Caco-2 (cell line): ENCODE data around the gene KRT80. TPM values are rescaled to one million over a fixed set of nuclear protein-coding genes. Genes with fewer than 3 reads are reported as not detected.

Source experiments
- BruUV-seq: library from RNA; stranded (reverse); fragments of 400-500 nt; replicated peaks from 2 replicates; lab custom pipeline; 2021; lab: Mats Ljungman, UMichigan
- CTCF ChIA-PET: fragments of 300-600 bp; sonication (Branson Sonifier 250); formaldehyde crosslinking; loops from one replicate; lab custom pipeline; 2022; ENCODE audit warnings: antibody characterized with exemption; lab: Charles Lee
- POLR2A ChIA-PET: fragments of 300-600 bp; sonication (Branson Sonifier 250); formaldehyde crosslinking; loops from one replicate; lab custom pipeline; 2022; ENCODE audit warnings: antibody characterized with exemption; lab: Charles Lee
- DNase-seq, 2 experiments: peaks; one replicate each; pipeline versions ENCODE4 v3.0.0 to v3.0.0-alpha.2; 2020 to 2022
- H3K27me3 ChIP-seq: replicated peaks from 2 replicates; pipeline ENCODE4 v1.6.0; 2011; ENCODE audit warnings: low read length; ENCODE audit not compliant: control insufficient read depth, insufficient read depth
- H3K36me3 ChIP-seq: 2 replicates; pipeline ENCODE4 v1.5.1; 2011; ENCODE audit warnings: low read length; ENCODE audit not compliant: control insufficient read depth, insufficient read depth
- H3K4me1 ChIP-seq: fragments of 250-450 bp; sonication (Bioruptor Pico); 2 replicates; pipeline ENCODE4 v1.5.1; 2020; ENCODE audit warnings: mild to moderate bottlenecking
- H3K4me3 ChIP-seq: 2 replicates; pipeline ENCODE4 v1.5.1; 2011; ENCODE audit warnings: low read depth, mild to moderate bottlenecking, control low read depth, low read length
- H3K9me3 ChIP-seq: fragments of 250-450 bp; sonication (Bioruptor Pico); 2 replicates; pipeline ENCODE4 v1.5.1; 2020; ENCODE audit warnings: mild to moderate bottlenecking, moderate library complexity
- H3K27ac Mint-ChIP-seq: one replicate; pipeline ENCODE4 v1.8.0; 2022; ENCODE audit warnings: mixed read lengths; ENCODE audit not compliant: unreplicated experiment
- H3K27me3 Mint-ChIP-seq: one replicate; pipeline ENCODE4 v1.8.0; 2022; ENCODE audit warnings: mixed read lengths; ENCODE audit not compliant: insufficient read depth, unreplicated experiment
- H3K36me3 Mint-ChIP-seq: one replicate; pipeline ENCODE4 v1.8.0; 2022; ENCODE audit warnings: mild to moderate bottlenecking, mixed read lengths; ENCODE audit not compliant: insufficient read depth, unreplicated experiment
- H3K4me1 Mint-ChIP-seq: one replicate; pipeline ENCODE4 v1.8.0; 2022; ENCODE audit warnings: low read depth, mixed read lengths; ENCODE audit not compliant: unreplicated experiment
- H3K4me3 Mint-ChIP-seq: one replicate; pipeline ENCODE4 v1.8.0; 2022; ENCODE audit warnings: mild to moderate bottlenecking, moderate library complexity, mixed read lengths; ENCODE audit not compliant: unreplicated experiment
- H3K9me3 Mint-ChIP-seq: one replicate; pipeline ENCODE4 v1.8.0; 2022; ENCODE audit warnings: mixed read lengths; ENCODE audit not compliant: unreplicated experiment
- CTCF ChIP-seq, 2 experiments: fragments of 200-600 bp in 1 of 2; IDR thresholded peaks; 1 replicate in 1 of 2; 2 replicates in 1 of 2; pipeline versions ENCODE4 v1.5.1 to v1.8.0; 2011 to 2022; ENCODE audit warnings: antibody characterized with exemption in 1 of 2, control low read depth in 1 of 2, inconsistent platforms in 1 of 2, low read depth in 1 of 2, low read length in 1 of 2, mild to moderate bottlenecking in 1 of 2, moderate library complexity in 1 of 2; ENCODE audit not compliant: insufficient read depth in 1 of 2, severe bottlenecking in 1 of 2, unreplicated experiment in 1 of 2
- intact Hi-C: fragments of 100-400 bp; cut with micrococcal nuclease; formaldehyde crosslinking; loops from one replicate; pipeline ENCODE4 v1.10.0; 2022; ENCODE audit not compliant: unreplicated experiment
- total RNA-seq: library from RNA; stranded (reverse); gene quantifications from 2 replicates; pipeline ENCODE4 v1.2.3, GENCODE V29; 2022

Gene KRT80
- total RNA-seq, 1 experiment from 2014 or later, result 0.29 TPM

GRCh38 chr12:52221912-52222457, 30.2 kb upstream of the KRT80 start:
- peak in 1 of 2 experiments; percentile 48 for DNase-seq
- ChIA-PET POLR2A (no interaction called here), CTCF (interaction anchor here (0.7 to 1.4 kb wide), 2 partner anchors 57 to 87 kb away, joined by 4 read pairs; no protein-coding TSS in a partner anchor)
- intact Hi-C loops, result no loop called here
- no peak overlapping the region for H3K4me3 Mint-ChIP-seq
- H3K36me3 Mint-ChIP-seq, result no peaks in the 10 kb centered on the region
- H3K9me3 ChIP-seq, result no peaks in the 10 kb centered on the region
- no peaks in the 10 kb centered on the region for H3K36me3 ChIP-seq
- peaks cover 31% of the 10 kb centered on the region for H3K4me1 ChIP-seq
- peaks cover 26% of the 10 kb centered on the region for H3K4me1 Mint-ChIP-seq
- peak; percentile 34 for TF ChIP-seq CTCF (IDR thresholded peaks at IDR 0.05; ENCODE audit: insufficient read depth in 1 of 2, low read depth in 1 of 2, low read length in 1 of 2, severe bottlenecking in 1 of 2, unreplicated experiment in 1 of 2)
- no peak overlapping the region for H3K27ac Mint-ChIP-seq
- no peaks in the 10 kb centered on the region for H3K27me3 Mint-ChIP-seq
- H3K27me3 ChIP-seq, result no peaks in the 10 kb centered on the region
- H3K9me3 Mint-ChIP-seq, result no peaks in the 10 kb centered on the region
- no peak overlapping the region for H3K4me3 ChIP-seq
- BruUV-seq, result no TSS peak

- Histone ChIP-seq H3K9me3 (no peaks in the 10 kb centered on the region), H3K36me3 (no peaks in the 10 kb centered on the region), H3K4me1 (peaks cover 31% of the 10 kb centered on the region), H3K27me3 (no peaks in the 10 kb centered on the region), H3K4me3 (no peak overlapping the region)
- no peak for TF ChIP-seq CTCF (IDR thresholded peaks at IDR 0.05; ENCODE audit: insufficient read depth in 1 of 2, low read depth in 1 of 2, low read length in 1 of 2, severe bottlenecking in 1 of 2, unreplicated experiment in 1 of 2)
- Mint-ChIP-seq H3K4me3 (no peak overlapping the region), H3K27ac (no peak overlapping the region), H3K4me1 (peaks cover 23% of the 10 kb centered on the region), H3K27me3 (no peaks in the 10 kb centered on the region), H3K9me3 (no peaks in the 10 kb centered on the region), H3K36me3 (no peaks in the 10 kb centered on the region)
- ChIA-PET CTCF (interaction anchor here (0.7 to 1.4 kb wide), 2 partner anchors 57 to 88 kb away, joined by 4 read pairs; no protein-coding TSS in a partner anchor), POLR2A (no interaction called here)
- intact Hi-C loops, result no loop called here
- no TSS peak for BruUV-seq
- no peak for DNase-seq
Observed at GRCh38 chr12:52221070-52221781, 29.4 kb upstream of the KRT80 start.

- no peak overlapping the region for H3K4me3 Mint-ChIP-seq
- H3K27me3 Mint-ChIP-seq, result no peaks in the 10 kb centered on the region
- ChIA-PET POLR2A (no interaction called here), CTCF (no interaction called here)
- H3K36me3 Mint-ChIP-seq, result no peaks in the 10 kb centered on the region
- peaks cover 29% of the 10 kb centered on the region for H3K4me1 Mint-ChIP-seq
- peaks cover 30% of the 10 kb centered on the region for H3K4me1 ChIP-seq
- H3K36me3 ChIP-seq, result no peaks in the 10 kb centered on the region
- no TSS peak for BruUV-seq
- H3K27me3 ChIP-seq, result no peaks in the 10 kb centered on the region
- H3K27ac Mint-ChIP-seq, result no peak overlapping the region
- intact Hi-C loops, result no loop called here
- no peaks in the 10 kb centered on the region for H3K9me3 Mint-ChIP-seq
- TF ChIP-seq CTCF (IDR thresholded peaks at IDR 0.05; ENCODE audit: insufficient read depth in 1 of 2, low read depth in 1 of 2, low read length in 1 of 2, severe bottlenecking in 1 of 2, unreplicated experiment in 1 of 2), result no peak
- H3K9me3 ChIP-seq, result no peaks in the 10 kb centered on the region
- DNase-seq, result no peak
- H3K4me3 ChIP-seq, result no peak overlapping the region
Observed at GRCh38 chr12:52220477-52220876, 28.7 kb upstream of the KRT80 start.
